Smooth muscle cell (in vitro differentiated cells): Measurements from ENCODE around the gene UROS. TPM values are rescaled to one million over a fixed set of nuclear protein-coding genes. Genes with fewer than 3 reads are reported as not detected.

Experiments used
- DNase-seq: peaks from one replicate; lab custom pipeline; 2025; ENCODE audit not compliant: unreplicated experiment; lab: John Stamatoyannopoulos, UW
- H2AFZ ChIP-seq: fragments of 200-600 bp; sonication (generic); 2 replicates; pipeline ENCODE4 v1.6.0; 2016; ENCODE audit warnings: antibody characterized with exemption, low read depth, mild to moderate bottlenecking
- H3F3A ChIP-seq: fragments of 200-600 bp; sonication (generic); 2 replicates; pipeline ENCODE4 v1.6.0; 2017; ENCODE audit warnings: antibody characterized with exemption, low read depth
- H3K27ac ChIP-seq: fragments of 200-600 bp; sonication (generic); 2 replicates; pipeline ENCODE4 v1.5.1; 2016; ENCODE audit warnings: low read depth, mild to moderate bottlenecking
- H3K27me3 ChIP-seq: fragments of 200-600 bp; sonication (generic); 2 replicates; pipeline ENCODE4 v1.6.1; 2016; ENCODE audit warnings: low read depth, mild to moderate bottlenecking
- H3K36me3 ChIP-seq: fragments of 200-600 bp; sonication (generic); 2 replicates; pipeline ENCODE4 v1.5.1; 2016; ENCODE audit warnings: low read depth
- H3K4me1 ChIP-seq: fragments of 200-600 bp; sonication (generic); 2 replicates; pipeline ENCODE4 v1.5.1; 2016; ENCODE audit warnings: low read depth
- H3K4me2 ChIP-seq: fragments of 200-600 bp; sonication (generic); 2 replicates; pipeline ENCODE4 v1.6.0; 2016; ENCODE audit warnings: mild to moderate bottlenecking
- H3K4me3 ChIP-seq: fragments of 200-600 bp; sonication (generic); 2 replicates; pipeline ENCODE4 v1.5.1; 2016; ENCODE audit warnings: mild to moderate bottlenecking
- H3K79me2 ChIP-seq: fragments of 200-600 bp; sonication (generic); 2 replicates; pipeline ENCODE4 v1.6.0; 2016; ENCODE audit warnings: low read depth, mild to moderate bottlenecking
- H3K9ac ChIP-seq: fragments of 200-600 bp; sonication (generic); 2 replicates; pipeline ENCODE4 v1.6.0; 2016; ENCODE audit warnings: low read depth
- H3K9me3 ChIP-seq: fragments of 200-600 bp; sonication (generic); replicated peaks from 2 replicates; pipeline ENCODE4 v1.5.1; 2016; ENCODE audit warnings: low read depth
- H4K20me1 ChIP-seq: fragments of 200-600 bp; sonication (generic); 2 replicates; pipeline ENCODE4 v1.6.0; 2016; ENCODE audit warnings: low read depth
- WGBS: methylation state at CpG from one replicate; pipeline ENCODE4 v1.1.7; 2016; ENCODE audit warnings: low lambda C conversion rate; 5-methylcytosine and 5-hydroxymethylcytosine counted together
- polyA plus RNA-seq: library from polyadenylated mRNA; unstranded; fragments of >200 nt; fragmentation: Nextera tagmentation; extraction: Ambion mirVana; gene quantifications from 2 replicates; pipeline ENCODE4 v1.2.1, GENCODE V29; 2016
- total RNA-seq: library from RNA; depleted of rRNA; stranded (reverse); fragments of >200 nt; gene quantifications from 2 replicates; pipeline ENCODE4 v1.2.3, GENCODE V29; 2014
- TF ChIP-seq, protein P1 (sequence below): fragments of 200-600 bp; sonication (generic); IDR thresholded peaks from 2 replicates; pipeline ENCODE4 v1.5.1; 2017; ENCODE audit warnings: borderline replicate concordance, mild to moderate bottlenecking, antibody characterized with exemption; ENCODE audit not compliant: insufficient read depth, poor library complexity, severe bottlenecking

The UROS gene
- total and polyA plus RNA-seq, 2 experiments from 2014 or later: 43.7 to 77.5 TPM

DNA sequence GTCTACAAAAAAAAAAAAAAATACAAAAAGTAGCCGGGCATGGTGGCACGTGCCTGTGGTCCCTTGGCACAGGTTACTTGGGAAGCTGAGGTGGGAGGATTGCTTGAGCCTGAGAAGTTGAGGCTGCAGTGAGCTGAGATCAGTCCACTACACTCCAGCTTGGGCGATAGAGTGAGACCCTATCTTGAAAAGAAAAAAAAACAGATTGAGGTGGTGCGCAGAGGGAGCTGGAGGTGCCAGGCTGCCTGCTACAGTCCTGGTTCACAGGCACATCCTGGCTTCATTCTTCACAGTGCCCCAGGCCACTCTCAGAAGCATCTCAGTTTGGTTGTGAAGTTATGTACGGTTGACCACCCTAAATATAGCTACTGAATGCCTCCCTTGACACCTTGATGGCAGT is 52.2 kb downstream of the UROS start:
- Histone ChIP-seq H3K9me3 (no peaks in the 10 kb centered on the region), H3F3A (no peaks in the 10 kb centered on the region), H3K79me2 (no peaks in the 10 kb centered on the region), H2AFZ (no peak overlapping the region), H3K4me3 (no peak overlapping the region), H3K27me3 (no peaks in the 10 kb centered on the region), H3K4me2 (no peak overlapping the region), H3K4me1 (no peaks in the 10 kb centered on the region), H4K20me1 (no peaks in the 10 kb centered on the region), H3K36me3 (no peaks in the 10 kb centered on the region), H3K27ac (no peak overlapping the region), H3K9ac (no peak overlapping the region)
- TF ChIP-seq, protein P1, sequence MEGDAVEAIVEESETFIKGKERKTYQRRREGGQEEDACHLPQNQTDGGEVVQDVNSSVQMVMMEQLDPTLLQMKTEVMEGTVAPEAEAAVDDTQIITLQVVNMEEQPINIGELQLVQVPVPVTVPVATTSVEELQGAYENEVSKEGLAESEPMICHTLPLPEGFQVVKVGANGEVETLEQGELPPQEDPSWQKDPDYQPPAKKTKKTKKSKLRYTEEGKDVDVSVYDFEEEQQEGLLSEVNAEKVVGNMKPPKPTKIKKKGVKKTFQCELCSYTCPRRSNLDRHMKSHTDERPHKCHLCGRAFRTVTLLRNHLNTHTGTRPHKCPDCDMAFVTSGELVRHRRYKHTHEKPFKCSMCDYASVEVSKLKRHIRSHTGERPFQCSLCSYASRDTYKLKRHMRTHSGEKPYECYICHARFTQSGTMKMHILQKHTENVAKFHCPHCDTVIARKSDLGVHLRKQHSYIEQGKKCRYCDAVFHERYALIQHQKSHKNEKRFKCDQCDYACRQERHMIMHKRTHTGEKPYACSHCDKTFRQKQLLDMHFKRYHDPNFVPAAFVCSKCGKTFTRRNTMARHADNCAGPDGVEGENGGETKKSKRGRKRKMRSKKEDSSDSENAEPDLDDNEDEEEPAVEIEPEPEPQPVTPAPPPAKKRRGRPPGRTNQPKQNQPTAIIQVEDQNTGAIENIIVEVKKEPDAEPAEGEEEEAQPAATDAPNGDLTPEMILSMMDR: no peak
- WGBS: 96% methylated on average over 5 of the region's 5 CpGs
- no peak for DNase-seq

DNA sequence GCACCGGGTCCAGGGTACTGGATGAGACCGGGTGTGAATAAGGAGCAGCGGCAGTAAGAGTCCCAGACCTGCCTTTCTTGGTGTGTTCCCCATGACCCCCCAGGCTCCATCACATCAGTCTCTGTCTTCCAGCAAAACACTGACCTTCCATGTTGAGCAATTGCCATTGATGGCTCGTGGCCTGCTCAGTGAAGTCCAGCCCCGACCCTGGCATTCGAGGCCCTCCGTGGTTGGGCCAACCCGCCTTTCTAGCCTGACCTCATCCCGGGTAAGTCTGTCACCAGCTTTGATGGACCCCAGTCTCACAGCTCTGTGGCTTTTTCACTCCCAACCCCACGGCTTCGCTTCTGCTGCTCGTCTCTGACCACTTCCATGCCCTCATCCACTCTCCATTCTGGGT is 53.9 kb downstream of the UROS start:
- Histone ChIP-seq H4K20me1 (no peaks in the 10 kb centered on the region), H3K9me3 (no peaks in the 10 kb centered on the region), H3K36me3 (peaks cover 10% of the 10 kb centered on the region), H3K27me3 (no peaks in the 10 kb centered on the region), H3K27ac (no peak overlapping the region), H3F3A (no peaks in the 10 kb centered on the region), H3K4me2 (no peak overlapping the region), H3K4me1 (no peaks in the 10 kb centered on the region), H3K79me2 (no peaks in the 10 kb centered on the region), H2AFZ (no peak overlapping the region), H3K9ac (no peak overlapping the region), H3K4me3 (no peak overlapping the region)
- no peak for DNase-seq
- TF ChIP-seq, protein P1: no peak
- 96% methylated on average over 11 of the region's 12 CpGs for WGBS

DNA sequence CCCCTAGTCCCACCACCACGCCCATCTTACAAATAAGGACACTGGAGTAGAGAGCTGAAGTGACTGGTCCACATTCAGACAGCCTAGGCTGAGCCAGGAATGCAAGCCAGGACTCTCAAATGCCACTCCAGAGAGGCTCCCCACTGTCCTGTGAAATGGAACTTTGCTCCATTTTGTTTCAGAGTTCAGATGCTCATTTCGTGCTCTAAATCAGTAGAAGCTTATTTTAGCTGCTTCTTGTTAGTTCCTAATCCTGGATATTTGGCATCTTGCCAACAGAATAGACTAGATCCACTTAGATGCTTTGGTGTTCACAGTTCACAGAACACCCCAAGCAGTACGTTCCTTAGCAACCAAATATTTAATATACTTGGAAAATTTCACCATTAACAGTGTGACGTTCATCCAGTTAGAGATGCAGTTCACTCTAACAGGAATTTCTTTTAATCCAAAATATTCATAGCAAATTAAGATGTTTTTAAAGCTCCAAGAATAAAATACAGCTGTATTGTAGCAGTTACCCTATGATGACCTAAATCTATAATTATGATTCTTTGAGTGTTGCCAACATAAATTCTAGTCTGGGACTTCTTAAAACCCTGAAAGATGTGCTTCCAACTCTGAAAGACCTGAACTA is 54.7 kb downstream of the UROS start:
- Histone ChIP-seq H3K4me1 (no peaks in the 10 kb centered on the region), H3K9me3 (no peaks in the 10 kb centered on the region), H3K79me2 (no peaks in the 10 kb centered on the region), H3K27me3 (no peaks in the 10 kb centered on the region), H3K36me3 (peaks cover 18% of the 10 kb centered on the region), H2AFZ (no peak overlapping the region), H3K27ac (no peak overlapping the region), H3K4me2 (no peak overlapping the region), H4K20me1 (no peaks in the 10 kb centered on the region), H3K4me3 (no peak overlapping the region), H3F3A (no peaks in the 10 kb centered on the region), H3K9ac (no peak overlapping the region)
- WGBS: 81% methylated on average over 4 of the region's 4 CpGs
- TF ChIP-seq, protein P1: no peak
- no peak for DNase-seq

DNA sequence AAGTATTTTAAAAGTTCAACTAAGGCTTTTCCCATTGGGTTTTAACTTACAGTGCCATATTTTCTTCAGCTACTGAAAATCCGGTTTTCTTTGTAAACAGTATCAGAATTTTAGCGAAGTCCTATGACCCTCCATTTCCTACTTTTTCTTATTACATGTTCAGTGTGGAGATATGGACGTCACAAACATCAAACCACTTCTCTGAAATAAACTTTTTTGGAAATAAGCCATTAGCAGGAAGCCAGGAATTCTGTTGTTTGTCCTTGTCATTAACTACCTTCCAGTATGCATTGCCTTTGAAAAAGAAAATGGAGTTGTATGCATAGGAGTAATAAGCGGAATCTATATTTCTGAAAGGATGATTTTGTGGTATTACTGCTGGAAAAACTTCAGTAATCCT is 56.5 kb downstream of the UROS start:
- no peak overlapping the region for H3K4me3 ChIP-seq
- H3K79me2 ChIP-seq: no peaks in the 10 kb centered on the region
- no peaks in the 10 kb centered on the region for H4K20me1 ChIP-seq
- no peak overlapping the region for H2AFZ ChIP-seq
- no peaks in the 10 kb centered on the region for H3K9me3 ChIP-seq
- H3K27ac ChIP-seq: no peak overlapping the region
- H3K27me3 ChIP-seq: no peaks in the 10 kb centered on the region
- DNase-seq: no peak
- no peak overlapping the region for H3K4me2 ChIP-seq
- TF ChIP-seq, protein P1: no peak
- H3K9ac ChIP-seq: no peak overlapping the region
- peaks cover 23% of the 10 kb centered on the region for H3K36me3 ChIP-seq
- H3K4me1 ChIP-seq: peaks cover 4% of the 10 kb centered on the region
- 98% methylated on average over 4 of the region's 4 CpGs for WGBS
- no peaks in the 10 kb centered on the region for H3F3A ChIP-seq
